Cerebellar nuclear complex (tissue), 1 donor: ENCODE data around the gene ESRRG.

Source experiments
- DNase-seq, 2 experiments: peaks; one replicate each; lab custom pipeline; 2025; lab: John Stamatoyannopoulos, UW

ESRRG gene

GRCh38 chr1:216627252-216627651 is 96.0 kb downstream of the ESRRG start:
- DNase-seq = no peak

GRCh38 chr1:216626394-216627067 is 96.7 kb downstream of the ESRRG start:
- no peak for DNase-seq

- no peak for DNase-seq
Observed at GRCh38 chr1:216621536-216621935, 101.7 kb downstream of the ESRRG start.

- DNase-seq = no peak
Observed at GRCh38 chr1:216617081-216617875, 106.0 kb downstream of the ESRRG start.

GRCh38 chr1:216616425-216616824 is 106.8 kb downstream of the ESRRG start:
- DNase-seq = no peak

GRCh38 chr1:216614011-216614934 is 109.0 kb downstream of the ESRRG start:
- no peak for DNase-seq

- DNase-seq = no peak
Observed at GRCh38 chr1:216612291-216612690, 110.9 kb downstream of the ESRRG start.

- no peak for DNase-seq
Observed at GRCh38 chr1:216607067-216607697, 116.0 kb downstream of the ESRRG start.

GRCh38 chr1:216606047-216606637 is 117.1 kb downstream of the ESRRG start:
- DNase-seq = no peak

GRCh38 chr1:216604771-216605170 is 118.5 kb downstream of the ESRRG start:
- DNase-seq = no peak

GRCh38 chr1:216600730-216601609 is 122.3 kb downstream of the ESRRG start:
- no peak for DNase-seq

GRCh38 chr1:216599851-216600250 is 123.4 kb downstream of the ESRRG start:
- no peak for DNase-seq

GRCh38 chr1:216598448-216598847 is 124.8 kb downstream of the ESRRG start:
- DNase-seq = no peak

GRCh38 chr1:216596281-216596862 is 126.9 kb downstream of the ESRRG start:
- DNase-seq = no peak

- no peak for DNase-seq
Observed at GRCh38 chr1:216587715-216588114, 135.5 kb downstream of the ESRRG start.

GRCh38 chr1:216582151-216582550 is 141.1 kb downstream of the ESRRG start:
- no peak for DNase-seq

GRCh38 chr1:216580538-216581057 is 142.6 kb downstream of the ESRRG start:
- no peak for DNase-seq

GRCh38 chr1:216576234-216576937 is 146.8 kb downstream of the ESRRG start:
- no peak for DNase-seq

- DNase-seq = no peak
Observed at GRCh38 chr1:216566641-216567205, 156.5 kb downstream of the ESRRG start.
